Naive thymus-derived CD4-positive, alpha-beta T cell (primary cell): ENCODE measurements around the gene CDCA5. TPM values are rescaled to one million over a fixed set of nuclear protein-coding genes. Genes with fewer than 3 reads are reported as not detected.
A peak's percentile ranks its signal among the peaks of the same experiment; 100 is the strongest.
"Not testable (repeated sequence)": the region's sequence is repeated elsewhere in the genome, so short reads cannot be mapped to it uniquely, and the experiment has no call there.

Experiments used
- ATAC-seq: fragments of 150-1000 bp; cut with Tn5 transposase; 2 replicates; pipeline ENCODE4 v1.10.0; 2021; ENCODE audit warnings: mild to moderate bottlenecking, moderate library complexity
- CTCF ChIA-PET: fragments of 350-600 bp; sonication (Branson Sonifier 250); formaldehyde crosslinking; loops from one replicate; lab custom pipeline; 2021; ENCODE audit warnings: antibody characterized with exemption; lab: Charles Lee
- POLR2A ChIA-PET: fragments of 350-600 bp; sonication (Branson Sonifier 250); formaldehyde crosslinking; loops from one replicate; lab custom pipeline; 2021; ENCODE audit warnings: antibody characterized with exemption, inconsistent platforms; lab: Charles Lee
- DNase-seq, 9 donors: peaks; one replicate each; pipeline versions ENCODE4 v3.0.0 to v3.0.0-alpha.2; 2020 to 2022; ENCODE audit warnings: mixed read lengths in 1 of 9
- H3K27ac ChIP-seq: one replicate; pipeline ENCODE4 v1.7.0; 2013; ENCODE audit warnings: mild to moderate bottlenecking, low read depth, low read length, moderate library complexity
- H3K27me3 ChIP-seq, 2 donors: one replicate each; pipeline ENCODE4 v1.7.0; 2013; ENCODE audit warnings: low read length in 2 of 2, mild to moderate bottlenecking in 2 of 2, moderate library complexity in 2 of 2; ENCODE audit not compliant: control insufficient read depth in 2 of 2, insufficient read depth in 2 of 2
- H3K36me3 ChIP-seq, 3 experiments: 1 replicate in 2 of 3; 2 replicates in 1 of 3; pipeline ENCODE4 v1.7.0; 2013; ENCODE audit warnings: low read length in 3 of 3, mild to moderate bottlenecking in 3 of 3, moderate library complexity in 1 of 3; ENCODE audit not compliant: insufficient read depth in 3 of 3, control insufficient read depth in 2 of 3
- H3K4me1 ChIP-seq, 2 donors: one replicate each; pipeline ENCODE4 v1.7.0; 2013; ENCODE audit warnings: low read length in 2 of 2, mild to moderate bottlenecking in 2 of 2, moderate library complexity in 1 of 2; ENCODE audit not compliant: control insufficient read depth in 2 of 2, insufficient read depth in 2 of 2
- H3K4me3 ChIP-seq: 2 replicates; pipeline ENCODE4 v1.7.0; 2013; ENCODE audit warnings: mild to moderate bottlenecking, low read length
- H3K9me3 ChIP-seq, 3 experiments: 1 replicate in 2 of 3; 2 replicates in 1 of 3; pipeline ENCODE4 v1.7.0; 2013; ENCODE audit warnings: low read length in 3 of 3; ENCODE audit not compliant: control insufficient read depth in 2 of 3
- H3K27ac Mint-ChIP-seq, 9 donors: one replicate each; pipeline ENCODE4 v1.8.0; 2020 to 2022; ENCODE audit warnings: mixed read lengths in 9 of 9, mild to moderate bottlenecking in 8 of 9, moderate library complexity in 5 of 9, inconsistent platforms in 2 of 9
- H3K27me3 Mint-ChIP-seq, 5 donors: one replicate each; pipeline ENCODE4 v1.8.0; 2021 to 2022; ENCODE audit warnings: mixed read lengths in 5 of 5, mild to moderate bottlenecking in 1 of 5
- H3K36me3 Mint-ChIP-seq, 5 donors: one replicate each; pipeline ENCODE4 v1.8.0; 2020 to 2022; ENCODE audit warnings: mixed read lengths in 5 of 5, mild to moderate bottlenecking in 3 of 5, inconsistent platforms in 1 of 5
- H3K4me1 Mint-ChIP-seq, 7 donors: one replicate each; pipeline ENCODE4 v1.8.0; 2020 to 2022; ENCODE audit warnings: mixed read lengths in 7 of 7, mild to moderate bottlenecking in 3 of 7, inconsistent platforms in 1 of 7
- H3K4me3 Mint-ChIP-seq, 10 donors: one replicate each; pipeline ENCODE4 v1.8.0; 2020 to 2022; ENCODE audit warnings: mild to moderate bottlenecking in 10 of 10, mixed read lengths in 10 of 10, moderate library complexity in 6 of 10, inconsistent platforms in 2 of 10
- H3K9me3 Mint-ChIP-seq, 11 donors: one replicate each; pipeline ENCODE4 v1.8.0; 2020 to 2022; ENCODE audit warnings: mixed read lengths in 11 of 11, mild to moderate bottlenecking in 4 of 11, inconsistent platforms in 1 of 11, moderate library complexity in 1 of 11
- intact Hi-C, 2 donors: fragments of 100-400 bp; cut with micrococcal nuclease; formaldehyde crosslinking; loops; one replicate each; pipeline ENCODE4 v1.15.1; 2023
- polyA plus RNA-seq, 2 donors: library from polyadenylated mRNA; unstranded; fragments of 300-500 nt; fragmentation: Illumina TruSeq; gene quantifications; one replicate each; pipeline ENCODE4 v1.2.3, GENCODE V29; 2021
- total RNA-seq, 6 experiments: library from RNA in 5 of 6; stranded (reverse) in 5 of 6; gene quantifications; 1 replicate in 5 of 6; 2 replicates in 1 of 6; pipeline ENCODE4 v1.2.3 and lab custom pipeline; 2021 to 2026

CDCA5 gene
- total and polyA plus RNA-seq, 7 experiments from 2014 or later = 0.31 to 68.1 (median 0.73) TPM

- ATAC-seq = no peak
- Histone ChIP-seq H3K4me3 (no peak overlapping the region), H3K36me3 (peaks cover 16 to 47% (median 19%) of the 10 kb centered on the region in 3 experiments), H3K27me3 (no peaks in the 10 kb centered on the region), H3K27ac (peak overlapping the region; percentile 99), H3K4me1 (peaks cover 26 to 35% of the 10 kb centered on the region in 2 donors), H3K9me3 (no peaks in the 10 kb centered on the region)
- ChIA-PET CTCF (interaction anchor here (3.1 kb wide), 1 partner anchor 8 kb away, joined by 48 read pairs; the partner anchor contains the start of gene TM7SF2), POLR2A (interaction anchor here (2.4 to 9.9 kb wide), 5 partner anchors 9 to 106 kb away, joined by 7 to 237 read pairs (median 44); partner anchors contain the start of genes ARL2, SYVN1, TM7SF2 and VPS51)
- H3K4me3 Mint-ChIP-seq = peak overlapping the region in 9 of 10 donors; percentile 16 to 98 (median 51)
- intact Hi-C loops = loop anchor here in 1 of 2 donors (10.0 kb wide), 2 partner anchors 195 to 375 kb away; partner anchors contain the start of genes CDC42EP2 and RASGRP2
- peak overlapping the region in 5 of 9 donors; percentile 28 to 100 (median 100) for H3K27ac Mint-ChIP-seq
- peaks cover 18 to 80% (median 52%) of the 10 kb centered on the region in 7 donors for H3K4me1 Mint-ChIP-seq
- peaks cover 0 to 31% (median 26%) of the 10 kb centered on the region in 5 donors for H3K36me3 Mint-ChIP-seq
- no peak for DNase-seq
- H3K27me3 Mint-ChIP-seq = no peaks in the 10 kb centered on the region
- peaks cover 0 to 2% (median 0%) of the 10 kb centered on the region in 11 donors for H3K9me3 Mint-ChIP-seq
Measured at GRCh38 chr11:65119670-65119995, 35.8 kb upstream of the CDCA5 start.

DNA sequence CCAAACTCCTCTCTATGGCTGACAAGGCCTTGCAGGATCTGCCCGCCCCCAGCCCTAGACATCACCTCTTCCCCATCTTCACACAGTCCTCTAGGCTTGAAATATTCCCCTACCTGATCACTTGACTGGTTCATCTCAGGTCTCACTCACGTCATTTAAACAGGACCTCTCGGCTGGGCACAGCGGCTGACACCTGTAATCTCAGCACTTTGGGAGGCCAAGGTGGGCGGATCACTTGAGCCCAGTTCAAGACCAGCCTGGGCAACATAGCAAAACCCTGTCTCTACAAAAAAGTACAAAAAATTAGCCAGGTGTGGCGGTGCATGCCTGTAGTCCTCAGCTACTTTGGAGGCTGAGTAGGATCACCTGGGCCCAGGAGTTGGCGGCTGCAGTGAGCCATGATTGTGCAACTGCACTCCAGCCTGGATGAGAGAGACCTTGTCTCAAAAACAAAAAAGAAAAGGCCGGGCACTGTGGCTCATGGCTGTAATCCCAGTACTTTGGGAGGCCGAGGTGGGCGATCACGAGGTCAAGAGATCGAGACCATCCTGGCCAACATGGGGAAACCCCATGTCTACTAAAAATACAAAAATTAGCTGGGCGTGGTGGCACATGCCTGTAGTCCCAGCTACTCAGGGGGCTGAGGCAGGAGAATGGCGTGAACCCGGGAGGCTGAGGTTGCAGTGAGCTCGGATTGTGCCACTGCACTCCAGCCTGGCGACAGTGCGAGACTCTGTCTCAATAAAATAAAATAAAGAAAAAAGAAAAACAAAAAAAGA, 35.2 kb upstream of the CDCA5 start:
- peaks cover 26 to 35% of the 10 kb centered on the region in 2 donors for H3K4me1 ChIP-seq
- not testable (repeated sequence) for DNase-seq, H3K9me3 Mint-ChIP-seq

DNA sequence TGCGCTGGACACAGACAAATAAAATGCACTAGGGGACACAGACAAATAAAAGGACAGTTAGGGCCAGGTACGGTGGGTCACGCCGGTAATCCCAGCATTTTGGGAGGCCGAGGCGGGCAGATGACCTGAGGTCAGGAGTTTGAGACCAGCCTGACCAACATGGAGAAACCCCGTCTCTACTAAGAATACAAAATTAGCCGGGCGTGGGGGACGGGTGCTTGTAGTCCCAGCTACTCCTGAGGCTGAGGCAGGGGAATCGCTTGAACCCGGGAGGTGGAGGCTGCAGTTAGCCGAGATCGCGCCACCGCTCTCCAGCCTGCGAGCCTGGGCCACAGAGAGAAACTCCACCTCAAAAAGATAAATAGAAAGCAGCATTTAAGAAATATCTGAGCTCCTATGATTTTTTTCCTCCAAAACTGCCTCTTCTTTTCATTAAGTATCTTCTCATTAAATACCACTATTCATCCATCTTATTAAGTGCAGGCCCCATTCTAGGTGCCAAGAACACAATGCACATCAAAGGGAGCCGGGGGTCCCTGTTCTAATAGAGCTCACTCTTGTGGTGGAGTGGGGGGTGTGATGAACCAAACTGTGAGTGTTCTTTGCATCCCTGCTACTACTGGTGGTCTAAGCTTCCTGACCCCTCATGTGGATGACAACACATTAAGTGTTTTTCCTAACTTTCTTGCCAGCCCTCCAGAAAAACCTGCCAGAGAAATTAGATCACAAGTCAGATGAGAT, 34.4 kb upstream of the CDCA5 start:
- CTCF ChIA-PET = interaction anchor here (0.6 to 1.4 kb wide), 8 partner anchors 29 to 202 kb away, joined by 3 to 4 read pairs (median 3); partner anchors contain the start of gene ARL2
- H3K27me3 ChIP-seq = no peaks in the 10 kb centered on the region
- H3K4me1 Mint-ChIP-seq = peaks cover 19 to 81% (median 56%) of the 10 kb centered on the region in 7 donors
- no peak for ATAC-seq
- no peak for DNase-seq
- peaks cover 0 to 31% (median 26%) of the 10 kb centered on the region in 5 donors for H3K36me3 Mint-ChIP-seq
- peaks cover 16 to 41% (median 19%) of the 10 kb centered on the region in 3 experiments for H3K36me3 ChIP-seq
- H3K27ac Mint-ChIP-seq = peak overlapping the region; percentile 86 to 100 (median 95)
- H3K27ac ChIP-seq = peak overlapping the region; percentile 99
- H3K4me1 ChIP-seq = peaks cover 29 to 40% of the 10 kb centered on the region in 2 donors
- intact Hi-C loops = loop anchor here (1.0 to 10.0 kb wide), 3 partner anchors 8 to 373 kb away; partner anchors contain the start of genes CDC42EP2 (in 1 of the 2) and RASGRP2 (in 1 of the 2)
- H3K4me3 Mint-ChIP-seq = peak overlapping the region; percentile 91 to 95 (median 92)
- H3K4me3 ChIP-seq = no peak overlapping the region
- no peaks in the 10 kb centered on the region for H3K9me3 ChIP-seq
- H3K9me3 Mint-ChIP-seq = peaks cover 0 to 2% (median 0%) of the 10 kb centered on the region in 11 donors
- POLR2A ChIA-PET = interaction anchor here (0.6 to 9.9 kb wide), 20 partner anchors 8 to 497 kb away, joined by 3 to 237 read pairs (median 4); partner anchors contain the start of genes ARL2, MEN1, PCNX3 and RASGRP2
- H3K27me3 Mint-ChIP-seq = no peaks in the 10 kb centered on the region

More for the DNA sequence above, 35.2 kb upstream of the CDCA5 start:
- not testable (repeated sequence) for H3K27me3 Mint-ChIP-seq, ATAC-seq, H3K4me3 ChIP-seq, H3K9me3 ChIP-seq, H3K27me3 ChIP-seq
- intact Hi-C loops = loop anchor here (1.0 to 10.0 kb wide), 3 partner anchors 9 to 374 kb away; partner anchors contain the start of genes CDC42EP2 (in 1 of the 2) and RASGRP2 (in 1 of the 2)
- peaks cover 15 to 79% (median 51%) of the 10 kb centered on the region in 7 donors for H3K4me1 Mint-ChIP-seq
- peaks cover 16 to 42% (median 19%) of the 10 kb centered on the region in 3 experiments for H3K36me3 ChIP-seq
- POLR2A ChIA-PET = interaction anchor here (0.8 to 9.9 kb wide), 11 partner anchors 8 to 340 kb away, joined by 3 to 237 read pairs (median 5); partner anchors contain the start of genes ARL2, SYVN1, TM7SF2 and VPS51
- CTCF ChIA-PET = interaction anchor here (0.9 to 1.3 kb wide), 4 partner anchors 29 to 203 kb away, joined by 3 to 4 read pairs (median 4); no protein-coding TSS in a partner anchor
- H3K4me3 Mint-ChIP-seq = peak overlapping the region in 3 of 10 donors; percentile 41 to 66 (median 43)
- peak overlapping the region; percentile 41 to 100 (median 93) for H3K27ac Mint-ChIP-seq
- H3K27ac ChIP-seq = peak overlapping the region; percentile 99
- H3K36me3 Mint-ChIP-seq = peaks cover 0 to 31% (median 26%) of the 10 kb centered on the region in 5 donors

DNA sequence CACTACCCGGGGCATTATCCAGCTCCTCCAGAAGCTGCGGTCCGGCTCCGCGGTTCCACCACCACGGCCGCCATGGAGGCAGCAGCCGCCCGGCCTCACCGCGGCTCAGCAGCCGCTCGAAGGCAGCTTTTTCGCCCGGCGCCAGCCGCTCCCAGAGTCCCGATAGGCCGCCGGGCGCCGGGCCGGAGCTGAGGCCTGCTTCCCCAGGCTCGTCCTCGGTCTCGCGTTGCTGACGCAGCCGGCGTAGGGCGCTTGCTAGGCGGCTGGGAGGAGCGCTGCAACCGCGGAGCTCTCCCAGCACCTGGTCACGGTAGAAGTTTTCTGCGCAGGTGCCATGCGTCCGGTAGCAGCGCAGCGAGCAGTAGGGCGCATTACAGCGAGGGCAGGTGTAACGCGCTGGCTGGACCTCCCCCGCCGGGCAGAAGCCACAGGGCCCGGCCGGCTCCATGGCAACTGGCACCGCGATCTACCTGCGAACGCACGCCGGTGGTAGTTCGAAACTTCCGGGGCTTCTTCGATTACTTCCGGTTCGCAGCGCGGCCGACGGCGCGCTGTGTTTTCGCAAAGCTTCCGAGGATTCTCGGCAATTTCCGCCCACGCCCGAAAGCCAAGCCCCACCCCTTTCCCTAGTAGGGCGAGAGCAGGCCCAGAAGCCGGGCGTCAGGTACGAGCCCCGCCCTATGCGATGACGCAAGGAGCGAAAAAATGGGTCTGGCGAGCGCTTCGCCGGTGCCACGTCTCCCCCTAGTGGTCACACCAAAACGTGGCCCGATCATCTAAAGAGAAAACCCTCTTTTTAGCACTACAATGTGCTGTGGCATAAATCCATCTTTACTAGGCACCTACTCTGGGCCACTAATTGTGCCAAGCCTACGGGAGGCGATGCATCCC, 33.6 kb upstream of the CDCA5 start, which contains the start of gene ZNHIT2:
ZNHIT2 (minus strand) TSS at position 496 of the 891 bp plus-strand sequence; CDS start at position 448, 48 bp downstream.
- peak within 1 kb of the TSS; percentile 99 for H3K27ac ChIP-seq
- peaks cover 20 to 77% (median 53%) of the 10 kb centered on the region in 7 donors for H3K4me1 Mint-ChIP-seq
- peak within 1 kb of the TSS; percentile 91 to 95 (median 92) for H3K4me3 Mint-ChIP-seq
- H3K4me1 ChIP-seq = peaks cover 28 to 37% of the 10 kb centered on the region in 2 donors
- peak within 1 kb of the TSS; percentile 86 to 100 (median 96) for H3K27ac Mint-ChIP-seq
- no peaks in the 10 kb centered on the region for H3K27me3 Mint-ChIP-seq
- intact Hi-C loops = loop anchor here (1.0 to 10.0 kb wide), 20 partner anchors 7 to 498 kb away; partner anchors contain the start of genes ATG2A (in 2 of the 2), CDCA5 (in 2 of the 2), RASGRP2 (in 2 of the 2) and SF1 (in 2 of the 2)
- ChIA-PET CTCF (interaction anchor here (0.6 to 1.7 kb wide), 17 partner anchors 13 to 1124 kb away, joined by 3 to 5 read pairs (median 3); partner anchors contain the start of gene ARL2), POLR2A (interaction anchor here (0.6 to 9.9 kb wide), 26 partner anchors 7 to 497 kb away, joined by 3 to 237 read pairs (median 4); partner anchors contain the start of genes ARL2, MEN1, PCNX3 and RASGRP2)
- no peaks in the 10 kb centered on the region for H3K27me3 ChIP-seq
- H3K36me3 ChIP-seq = peaks cover 16 to 41% (median 19%) of the 10 kb centered on the region in 3 experiments
- ATAC-seq (peak; percentile 85), DNase-seq (peak; percentile 94 to 100 (median 100))
- H3K4me3 ChIP-seq = peak within 1 kb of the TSS; percentile 92
- H3K9me3 ChIP-seq = no peaks in the 10 kb centered on the region
- H3K36me3 Mint-ChIP-seq = peaks cover 0 to 31% (median 26%) of the 10 kb centered on the region in 5 donors
- peaks cover 0 to 2% (median 0%) of the 10 kb centered on the region in 11 donors for H3K9me3 Mint-ChIP-seq
